Activated CD4-positive, alpha-beta T cell treated with anti-CD3 and anti-CD28 coated beads, Interleukin-2, amount 50 U/mL, for 4 hours (primary cell): Measurements from ENCODE around the gene ROM1.
A peak's percentile ranks its signal among the peaks of the same experiment; 100 is the strongest.
"Not testable (repeated sequence)": the region's sequence is repeated elsewhere in the genome, so short reads cannot be mapped to it uniquely, and the experiment has no call there.

ENCODE experiments used
- DNase-seq, 2 experiments: peaks; one replicate each; pipeline ENCODE4 v3.0.0-alpha.2; 2020

The ROM1 gene

GRCh38 chr11:62610814-62611704, 2.0 kb upstream of the ROM1 start:
- no peak for DNase-seq

- peak; percentile 38 to 42 for DNase-seq
Observed at GRCh38 chr11:62611705-62612365, 1.2 kb upstream of the ROM1 start.

GRCh38 chr11:62613291-62613778, 278 bp downstream of the ROM1 start:
- no peak for DNase-seq

GRCh38 chr11:62614275-62614674, 1.2 kb downstream of the ROM1 start:
- DNase-seq, result peak; percentile 28 to 36

GRCh38 chr11:62615521-62615920, 2.5 kb downstream of the ROM1 start:
- no peak for DNase-seq

GRCh38 chr11:62616957-62617356, 3.9 kb downstream of the ROM1 start:
- DNase-seq, result not testable (repeated sequence)

GRCh38 chr11:62621027-62621566, 8.0 kb downstream of the ROM1 start:
- DNase-seq, result no peak

- DNase-seq, result peak; percentile 97
Observed at GRCh38 chr11:62621567-62622470, 8.8 kb downstream of the ROM1 start, which contains the start of gene B3GAT3. TSS of gene B3GAT3 (minus strand) at chr11:62621986. CDS start at chr11:62621947, 39 bp downstream.

- DNase-seq, result no peak
Observed at GRCh38 chr11:62622476-62623089, 9.5 kb downstream of the ROM1 start.

GRCh38 chr11:62627713-62628112, 14.7 kb downstream of the ROM1 start:
- DNase-seq, result no peak

GRCh38 chr11:62632492-62632891, 19.4 kb downstream of the ROM1 start:
- no peak for DNase-seq

- no peak for DNase-seq
Observed at GRCh38 chr11:62644220-62644619, 31.2 kb downstream of the ROM1 start.

- no peak for DNase-seq
Observed at GRCh38 chr11:62645671-62645945, 32.6 kb downstream of the ROM1 start.

- peak; percentile 99 for DNase-seq
Observed at GRCh38 chr11:62645946-62646824, 33.1 kb downstream of the ROM1 start, which contains the start of gene GANAB. TSS of gene GANAB (minus strand) at chr11:62646613. CDS start at chr11:62646599, 14 bp downstream.

- no peak for DNase-seq
Observed at GRCh38 chr11:62646825-62647608, 34.0 kb downstream of the ROM1 start.

- DNase-seq, result no peak
Observed at GRCh38 chr11:62647609-62648005, 34.5 kb downstream of the ROM1 start.

- no peak for DNase-seq
Observed at GRCh38 chr11:62648185-62648966, 35.3 kb downstream of the ROM1 start.

- DNase-seq, result no peak
Observed at GRCh38 chr11:62648967-62649364, 35.9 kb downstream of the ROM1 start.

GRCh38 chr11:62649486-62649885, 36.4 kb downstream of the ROM1 start:
- no peak for DNase-seq
